CD1c-positive myeloid dendritic cell (primary cell): ENCODE measurements around the gene SDE2.
"Not testable (repeated sequence)": the region's sequence is repeated elsewhere in the genome, so short reads cannot be mapped to it uniquely, and the experiment has no call there.

Experiments
- DNase-seq: peaks from one replicate; pipeline ENCODE4 v3.0.0-alpha.2; 2016; ENCODE audit errors: extremely low spot score

Gene SDE2

DNA sequence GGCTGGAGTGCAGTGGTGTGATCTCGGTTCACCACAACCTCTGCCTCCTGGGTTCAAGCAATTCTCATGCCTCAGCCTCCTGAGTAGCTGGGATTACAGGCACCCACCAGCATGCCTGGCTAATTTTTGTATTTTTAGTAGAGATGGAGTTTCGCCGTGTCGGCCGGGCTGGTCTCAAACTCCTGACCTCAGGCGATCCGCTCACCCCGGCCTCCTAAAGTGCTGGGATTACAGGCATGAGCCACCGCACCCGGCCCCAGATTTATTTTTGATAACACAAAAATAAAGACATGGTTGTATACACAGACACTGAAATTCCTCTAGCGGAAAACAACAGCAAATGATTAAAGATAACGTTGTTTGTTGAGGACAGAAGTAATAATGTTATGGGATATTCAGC, 24.0 kb downstream of the SDE2 start:
- DNase-seq, result not testable (repeated sequence)

DNA sequence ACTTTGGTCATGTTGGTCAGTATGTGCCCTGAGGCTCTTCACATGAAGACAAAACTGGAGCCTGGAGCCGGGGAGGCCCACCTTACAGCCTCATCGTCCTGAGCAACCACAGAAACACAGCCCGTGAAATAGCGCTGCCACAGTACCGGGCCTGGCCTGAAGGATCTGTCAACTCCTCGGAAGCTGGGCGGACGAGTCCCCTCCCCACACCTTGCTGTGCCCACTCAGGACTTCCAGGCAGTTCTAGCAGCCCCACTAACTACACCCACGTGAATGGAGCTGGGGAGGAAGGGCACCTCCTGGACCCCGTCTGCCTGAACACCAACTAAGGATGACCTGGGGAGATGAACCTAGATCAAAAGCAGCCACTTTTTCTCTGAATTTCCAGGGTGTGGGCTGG, 24.7 kb downstream of the SDE2 start:
- DNase-seq, result no peak

DNA sequence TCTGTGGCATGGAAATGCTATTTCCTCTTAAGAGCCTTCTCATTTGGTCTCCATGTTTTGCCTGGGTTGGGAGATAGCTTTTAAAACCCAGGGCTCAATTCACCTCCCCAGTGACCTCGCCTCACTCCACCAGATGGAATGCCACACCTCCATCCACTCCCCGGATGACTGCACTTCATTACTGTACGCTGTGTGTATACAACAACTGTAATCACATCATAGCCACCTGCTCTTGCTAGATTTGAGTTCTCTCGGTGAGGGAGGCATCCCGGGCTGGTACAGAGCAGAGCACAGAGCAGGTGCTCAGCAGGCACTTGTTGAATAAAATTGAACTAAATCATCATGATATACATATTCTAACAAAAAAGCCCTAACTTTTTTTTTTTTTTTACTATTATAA, 26.0 kb downstream of the SDE2 start:
- DNase-seq, result no peak

DNA sequence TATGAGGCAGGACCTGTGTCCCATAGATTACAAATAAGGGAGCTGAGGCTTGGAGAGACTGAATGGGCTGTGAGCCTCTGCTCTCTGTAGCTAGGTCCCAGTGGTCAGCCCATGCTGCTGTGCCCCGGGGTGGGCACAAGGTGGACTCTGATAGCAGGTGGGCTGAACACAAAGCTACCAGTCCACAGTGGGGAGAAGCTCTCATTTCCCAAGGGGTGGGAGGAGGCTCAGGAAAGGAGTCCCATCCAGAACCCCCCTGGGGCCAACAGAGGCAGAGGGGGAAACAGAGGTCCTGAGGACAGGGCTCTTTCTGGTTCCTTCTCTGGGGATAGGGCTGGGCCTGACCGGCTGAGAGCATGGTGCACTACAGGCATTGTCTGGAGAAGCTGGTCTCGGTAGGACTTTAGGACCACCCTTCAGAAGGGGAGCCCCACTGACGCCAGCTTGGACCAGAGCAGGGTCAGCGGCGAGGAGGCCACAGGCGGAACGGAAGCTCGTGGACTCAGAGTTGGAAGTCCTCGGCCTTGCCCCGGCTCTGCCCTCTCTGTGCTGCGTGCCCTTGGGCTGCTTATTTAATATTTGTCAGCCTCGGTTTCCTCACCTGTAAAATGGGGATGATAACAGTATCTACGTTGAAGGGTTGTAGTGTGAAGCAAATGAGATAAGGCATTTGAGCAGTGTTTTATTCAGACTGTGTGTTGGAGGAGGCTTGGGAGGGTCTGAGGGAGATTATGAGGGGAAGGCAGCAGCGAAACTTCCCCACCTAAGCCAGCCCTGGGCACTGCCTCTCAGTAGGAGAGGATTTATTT, 26.6 kb downstream of the SDE2 start:
- DNase-seq, result no peak

DNA sequence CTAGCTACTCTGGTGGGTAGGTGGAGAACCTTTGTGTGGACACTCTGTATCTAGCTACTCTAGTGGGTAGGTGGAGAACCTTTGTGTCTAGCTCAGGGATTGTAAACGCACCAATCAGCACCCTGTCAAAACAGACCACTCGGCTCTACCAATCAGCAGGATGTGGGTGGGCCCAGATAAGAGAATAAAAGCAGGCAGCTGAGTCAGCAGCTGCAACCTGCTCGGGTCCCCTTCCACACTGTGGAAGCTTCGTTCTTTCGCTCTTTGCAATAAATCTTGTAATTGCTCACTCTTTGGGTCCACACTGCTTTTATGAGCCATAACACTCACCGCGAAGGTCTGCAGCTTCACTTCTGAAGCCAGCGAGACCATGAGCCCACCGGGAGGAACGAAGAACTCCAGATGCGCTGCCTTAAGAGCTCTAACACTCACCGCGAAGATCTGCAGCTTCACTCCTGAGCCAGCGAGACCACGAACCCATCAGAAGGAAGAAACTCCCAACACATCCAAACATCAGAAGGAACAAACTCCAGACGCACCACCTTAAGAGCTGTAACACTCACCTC, 28.5 kb downstream of the SDE2 start:
- not testable (repeated sequence) for DNase-seq

DNA sequence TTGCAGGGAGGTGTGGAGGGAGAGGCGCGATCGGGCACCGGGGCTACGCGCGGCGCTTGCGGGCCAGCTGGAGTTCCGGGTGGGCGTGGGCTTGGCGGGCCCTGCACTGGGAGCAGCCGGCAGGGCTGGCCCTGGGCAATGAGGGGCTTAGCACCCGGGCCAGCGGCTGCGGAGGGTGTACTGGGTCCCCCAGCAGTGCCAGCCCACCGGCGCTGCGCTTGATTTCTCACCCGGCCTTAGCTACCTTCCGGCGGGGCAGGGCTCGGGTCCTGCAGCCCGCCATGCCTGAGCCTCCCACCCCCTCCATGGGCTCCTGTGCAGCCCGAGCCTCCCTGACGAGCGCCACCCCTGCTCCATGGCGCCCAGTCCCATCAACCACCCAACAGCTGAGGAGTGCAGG, 29.4 kb downstream of the SDE2 start:
- not testable (repeated sequence) for DNase-seq

DNA sequence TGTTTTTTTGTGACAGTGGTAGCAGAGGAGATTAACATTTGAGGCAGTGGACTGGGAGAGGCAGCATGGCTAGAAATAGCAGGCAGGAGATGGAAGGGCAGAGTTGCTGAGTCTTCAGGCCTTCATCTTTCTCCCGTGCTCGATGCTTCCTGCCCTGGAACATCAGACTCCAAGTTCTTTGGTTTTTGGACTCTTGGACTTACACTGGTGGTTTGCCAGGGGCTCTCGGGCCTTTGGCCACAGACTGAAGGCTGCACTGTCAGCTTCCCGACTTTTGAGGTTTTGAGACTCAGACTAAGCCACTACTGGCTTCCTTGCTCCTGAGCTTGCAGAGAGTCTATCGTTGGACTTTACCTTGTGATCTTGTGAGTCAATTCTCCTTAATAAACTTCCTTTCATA, 33.9 kb downstream of the SDE2 start:
- DNase-seq, result no peak

DNA sequence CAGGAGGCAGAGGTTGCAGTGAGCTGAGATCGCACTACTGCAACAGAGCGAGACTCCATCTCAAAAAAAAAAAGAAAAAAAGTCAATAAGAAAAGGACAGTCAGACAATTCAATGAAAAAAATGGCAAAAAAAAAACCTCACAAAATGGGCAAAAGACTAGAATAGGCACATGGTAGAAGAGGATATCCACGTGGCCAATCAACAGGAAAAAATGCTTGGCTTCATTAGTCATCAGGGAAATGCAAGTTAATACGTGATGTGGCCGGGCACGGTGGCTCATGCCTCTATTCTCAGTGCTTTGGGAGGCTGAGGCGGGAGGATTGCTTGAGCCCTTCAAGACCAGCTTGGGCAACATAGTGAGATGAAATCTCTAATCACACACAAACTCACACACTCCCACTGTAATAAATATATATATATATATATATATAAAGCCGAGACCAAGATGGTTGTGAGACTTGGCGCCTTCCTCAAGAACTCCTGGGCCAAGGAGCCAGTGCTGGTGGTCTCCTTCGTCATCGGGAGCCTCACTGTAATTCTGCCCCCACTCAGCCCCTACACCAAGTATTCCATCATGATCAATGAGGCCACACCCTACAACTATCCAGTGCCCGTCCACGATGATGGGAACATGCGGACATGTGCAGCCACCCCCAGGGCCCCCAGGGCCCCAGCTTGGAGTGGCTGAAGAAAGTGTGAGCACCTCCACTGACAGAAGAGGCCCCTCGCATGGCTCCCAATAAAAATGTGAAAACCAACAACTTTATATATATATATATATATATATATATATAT, 35.2 kb downstream of the SDE2 start:
- DNase-seq, result no peak

DNA sequence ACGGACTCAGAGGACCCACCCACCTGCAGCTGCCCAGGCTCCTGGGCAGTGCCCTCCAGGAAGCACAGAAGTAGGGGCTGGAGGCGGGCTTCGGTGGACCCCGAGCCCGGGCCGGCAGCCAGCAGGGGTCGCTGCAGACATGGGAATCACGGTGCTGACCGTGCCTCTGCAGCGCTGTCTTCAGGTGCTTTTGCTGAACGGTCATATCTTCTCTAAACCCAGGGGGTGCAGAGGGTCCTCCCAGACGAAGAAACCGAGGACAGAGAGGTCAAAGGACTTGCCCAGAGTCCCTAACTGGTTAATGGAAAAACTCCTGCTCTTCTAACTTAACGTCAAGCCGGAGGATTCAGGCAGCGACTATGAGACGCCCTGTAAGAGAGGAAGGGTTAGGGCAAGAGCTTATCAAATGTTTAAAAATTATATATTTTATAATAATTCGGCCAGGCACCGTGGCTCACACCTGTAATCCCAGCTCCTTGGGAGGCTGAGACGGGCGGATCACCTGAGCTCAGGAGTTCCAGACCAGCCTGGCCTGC, 36.6 kb downstream of the SDE2 start:
- DNase-seq, result peak; percentile 52

DNA sequence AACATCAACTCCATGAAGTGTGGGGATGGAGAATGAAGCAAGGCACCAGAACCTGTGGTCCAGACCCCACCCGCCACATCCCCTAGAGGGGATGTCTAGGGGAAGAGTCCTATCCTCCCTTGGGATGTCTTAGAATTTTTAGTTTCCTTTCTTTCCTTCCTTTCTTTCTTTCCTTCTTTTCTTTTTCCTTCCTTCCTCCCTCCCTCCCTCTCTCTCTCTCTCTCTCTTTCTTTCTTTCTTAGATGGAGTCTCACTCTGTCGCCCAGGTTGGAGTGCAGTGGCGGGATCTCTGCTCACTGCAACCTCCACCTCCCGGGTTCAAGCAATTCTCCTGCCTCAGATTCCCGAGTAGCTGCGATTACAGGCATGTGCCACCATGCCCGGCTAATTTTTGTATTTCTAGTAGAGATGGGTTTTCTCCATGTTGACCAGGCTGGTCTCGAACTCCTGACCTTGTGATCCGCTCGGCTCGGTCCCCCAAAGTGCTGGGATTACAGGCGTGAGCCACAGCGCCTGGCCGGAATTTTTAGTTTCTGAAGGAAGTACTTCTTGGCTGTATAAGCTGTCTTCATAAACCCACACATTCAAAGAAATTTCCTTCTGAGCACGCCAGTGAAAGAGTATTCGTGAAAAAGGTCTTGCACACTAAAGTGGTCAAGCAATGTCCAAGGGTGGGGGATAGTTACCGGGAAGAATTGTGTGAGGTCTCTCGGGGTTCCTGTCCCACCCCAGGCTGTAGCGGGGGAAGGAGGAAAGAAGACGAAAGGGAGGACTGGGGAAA, 37.3 kb downstream of the SDE2 start:
- no peak for DNase-seq

DNA sequence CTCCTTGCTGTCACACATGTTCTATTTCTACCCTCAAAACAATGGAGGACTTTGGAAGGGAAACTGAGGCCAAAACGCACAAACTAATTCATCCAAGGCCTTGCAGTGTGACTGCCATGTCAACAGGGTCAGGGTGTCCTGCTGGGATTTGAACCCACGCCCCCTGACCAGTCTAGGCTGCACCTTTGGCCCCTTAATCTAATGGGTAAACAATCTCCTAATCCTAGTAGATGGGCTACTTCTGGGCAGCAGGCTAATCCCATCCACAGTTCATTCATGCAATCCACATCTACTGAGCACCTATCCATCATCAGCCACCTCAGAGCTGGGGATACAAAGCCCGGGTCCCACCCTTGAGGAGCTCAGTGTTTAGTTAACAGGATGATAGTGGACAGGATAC, 41.1 kb downstream of the SDE2 start:
- no peak for DNase-seq

DNA sequence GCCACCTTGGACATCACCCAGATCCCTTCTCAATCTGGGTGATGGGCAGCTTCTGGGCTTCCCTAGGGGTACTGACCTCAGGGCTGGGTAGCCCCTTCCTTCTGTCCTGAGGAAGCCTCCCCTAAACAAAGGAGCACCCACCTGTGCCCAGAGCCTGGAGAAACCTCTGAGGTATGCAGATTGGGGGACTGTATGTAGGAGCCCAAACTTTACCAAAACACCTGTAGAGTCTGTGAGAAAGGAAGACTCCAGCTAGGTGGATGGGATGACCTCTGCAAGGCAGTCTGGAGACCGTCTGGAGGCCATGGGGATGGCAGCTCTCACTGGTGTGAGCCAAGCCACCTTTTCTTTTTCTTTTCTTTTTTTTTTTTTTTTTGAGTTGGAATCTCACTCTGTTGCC, 44.4 kb downstream of the SDE2 start:
- no peak for DNase-seq

DNA sequence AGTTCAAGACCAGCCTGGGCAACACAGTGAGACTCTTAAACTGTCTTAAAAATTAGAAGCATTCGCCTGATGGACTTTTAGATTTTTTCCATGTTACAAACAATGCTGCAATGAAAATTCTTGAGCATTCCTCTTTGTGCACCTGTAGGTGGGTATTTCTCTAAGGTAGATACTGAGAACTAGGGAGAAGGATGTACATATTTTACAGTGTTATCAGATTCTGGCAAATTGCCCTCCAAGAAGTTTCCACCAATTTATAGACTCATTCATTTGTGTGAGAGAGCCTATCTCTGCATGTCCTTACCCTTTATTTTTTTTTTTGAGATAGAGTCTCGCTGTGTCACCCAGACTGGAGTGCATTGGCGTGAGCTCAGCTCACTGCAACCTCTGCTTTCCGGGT, 45.8 kb downstream of the SDE2 start:
- no peak for DNase-seq

DNA sequence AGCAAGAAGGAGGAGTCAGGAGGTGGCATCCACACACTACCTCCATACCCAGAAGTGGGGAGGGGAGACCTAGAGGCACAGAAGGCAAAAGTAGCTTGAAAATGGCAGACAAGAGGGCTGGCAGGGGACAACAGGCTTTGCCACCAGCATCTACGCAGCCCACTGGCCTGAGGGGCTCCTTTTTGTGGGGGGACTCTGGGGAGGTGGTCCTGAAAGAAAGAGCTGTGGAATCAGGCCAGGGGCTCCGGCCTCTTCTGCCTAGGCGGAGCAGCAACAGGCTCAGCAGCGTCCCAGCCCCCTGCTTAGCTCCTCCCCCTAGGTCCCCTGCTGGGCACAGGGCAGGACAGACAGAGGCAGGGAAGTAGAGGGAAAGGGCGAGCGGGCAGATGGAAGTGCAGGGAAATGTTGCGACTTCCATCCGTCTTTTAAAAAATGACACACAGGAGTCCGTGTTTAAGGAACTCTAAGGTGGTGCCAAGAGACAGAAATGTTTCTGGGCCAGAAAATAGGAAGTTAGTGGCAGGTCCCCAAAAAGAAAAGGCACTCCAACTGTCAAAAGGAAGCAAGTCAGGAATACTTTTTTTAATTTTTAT, 48.1 kb downstream of the SDE2 start:
- DNase-seq, result peak; percentile 36

DNA sequence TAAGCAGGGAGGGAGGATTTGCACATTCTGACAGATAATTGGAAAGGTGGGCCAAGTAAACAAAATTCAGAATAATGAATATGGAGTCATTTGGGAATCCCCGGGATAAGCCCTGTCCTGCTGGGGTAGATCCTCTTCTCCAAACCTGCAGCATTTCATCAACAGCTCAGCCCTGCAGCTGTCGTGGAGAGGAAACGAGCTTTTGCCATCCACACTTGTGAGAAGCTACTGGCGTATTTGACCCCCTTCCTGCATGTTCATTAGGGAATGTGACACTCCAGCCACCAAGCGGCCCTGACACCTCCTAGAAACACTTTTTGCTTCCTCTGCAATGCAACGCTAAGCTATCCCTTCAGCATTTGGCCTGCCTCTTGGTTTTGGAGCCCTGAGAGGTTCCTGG, 50.1 kb downstream of the SDE2 start:
- no peak for DNase-seq

DNA sequence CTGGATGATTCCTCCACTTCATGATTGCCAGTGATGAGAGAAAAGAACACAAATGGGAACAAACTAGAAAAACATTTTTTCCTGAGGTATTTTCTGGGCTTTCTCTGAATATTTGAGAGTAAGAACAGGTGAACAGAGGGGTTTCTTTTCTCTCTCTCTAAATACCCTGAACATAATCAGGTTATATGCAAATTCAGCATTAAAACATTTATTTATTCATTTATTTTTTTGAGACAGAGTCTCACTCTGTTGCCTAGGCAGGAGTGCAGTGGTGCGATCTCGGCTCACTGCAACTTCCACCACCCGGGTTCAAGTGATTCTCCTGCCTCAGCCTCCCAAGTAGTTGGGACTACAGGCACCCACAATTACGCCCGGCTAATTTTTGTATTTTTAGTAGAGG, 52.3 kb downstream of the SDE2 start:
- no peak for DNase-seq

DNA sequence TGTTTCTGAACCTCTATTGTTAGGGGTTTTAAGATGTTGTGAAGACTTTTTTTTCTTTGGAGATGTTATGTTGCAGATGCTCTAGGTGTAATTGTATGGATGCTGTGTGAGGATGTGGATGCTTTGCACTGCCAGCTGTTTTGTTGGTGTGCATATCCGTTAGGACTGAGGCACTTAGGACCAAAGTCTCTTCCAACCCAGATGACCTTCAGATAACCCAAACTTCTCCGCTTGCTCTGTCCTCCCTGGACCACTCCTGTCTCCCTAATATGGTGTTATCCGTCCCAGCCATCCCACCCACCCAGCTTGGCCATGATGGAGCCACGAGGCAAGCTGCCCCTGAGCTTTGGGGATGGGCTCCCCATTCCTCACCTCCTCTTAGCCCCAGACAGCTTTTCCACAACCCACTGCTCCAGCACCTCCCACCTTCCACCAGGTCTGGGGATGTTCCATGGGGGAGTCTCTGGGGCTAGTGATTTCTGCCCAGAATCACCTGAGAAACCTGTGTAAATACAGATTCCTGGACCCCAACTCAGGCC, 53.0 kb downstream of the SDE2 start:
- DNase-seq, result no peak

DNA sequence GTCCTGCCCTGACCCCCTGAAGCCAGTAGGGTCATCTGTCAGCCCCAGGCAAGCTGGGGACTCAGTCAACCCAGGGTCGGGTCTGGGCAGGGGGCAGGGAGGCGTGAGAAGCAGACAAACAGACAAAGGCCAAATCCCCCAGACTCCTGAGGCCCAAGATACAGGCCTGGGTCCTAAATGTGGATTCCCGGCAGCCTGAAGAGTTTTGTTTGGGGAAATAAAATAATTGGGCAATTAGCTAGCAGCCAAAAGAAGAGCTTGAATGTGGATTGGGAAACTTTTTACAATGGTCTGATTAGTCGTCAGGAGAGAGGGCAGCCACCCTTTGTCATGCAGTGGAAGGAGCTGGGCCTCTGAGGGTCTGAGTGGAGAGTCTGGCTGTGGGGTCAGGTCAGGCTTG, 53.6 kb downstream of the SDE2 start:
- DNase-seq, result no peak

DNA sequence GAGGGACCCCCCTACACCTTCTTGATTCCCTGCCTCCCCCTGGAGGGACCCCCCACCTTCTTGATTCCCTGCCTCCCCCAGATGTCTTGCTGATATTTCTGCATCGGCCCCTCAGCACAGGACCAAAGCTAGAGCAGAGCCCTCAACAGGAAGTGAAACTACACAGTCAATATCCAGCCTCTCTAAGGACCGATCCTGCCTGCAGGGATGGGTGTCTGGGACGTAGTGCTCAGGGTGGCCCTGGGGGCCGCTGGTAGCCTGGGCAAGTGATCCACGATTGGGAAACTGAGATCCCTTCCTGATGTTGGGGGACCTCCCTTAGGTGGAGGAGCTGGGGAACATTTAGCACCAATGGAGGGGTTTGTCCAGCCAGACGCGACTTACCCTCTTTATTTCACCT, 54.2 kb downstream of the SDE2 start:
- DNase-seq, result peak; percentile 63

DNA sequence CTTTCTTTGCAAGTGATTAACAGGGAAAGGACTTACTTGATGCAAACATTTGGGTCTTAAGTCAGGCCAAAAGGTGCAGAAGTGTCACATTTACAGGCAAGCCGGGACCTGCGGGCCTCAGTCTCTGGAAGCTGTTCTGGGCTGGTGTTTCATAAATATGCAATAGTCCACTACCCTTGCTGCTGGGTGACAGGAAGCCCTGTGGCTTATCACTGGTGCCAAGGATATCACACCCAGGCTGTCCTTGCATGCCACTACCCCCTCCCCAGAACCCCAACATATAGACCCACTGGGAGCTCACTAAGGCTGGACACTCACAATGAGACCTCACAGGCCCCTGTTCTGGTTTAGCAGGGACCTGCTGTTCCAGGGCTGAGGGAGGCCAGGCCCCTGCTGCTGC, 54.8 kb downstream of the SDE2 start:
- no peak for DNase-seq

DNA sequence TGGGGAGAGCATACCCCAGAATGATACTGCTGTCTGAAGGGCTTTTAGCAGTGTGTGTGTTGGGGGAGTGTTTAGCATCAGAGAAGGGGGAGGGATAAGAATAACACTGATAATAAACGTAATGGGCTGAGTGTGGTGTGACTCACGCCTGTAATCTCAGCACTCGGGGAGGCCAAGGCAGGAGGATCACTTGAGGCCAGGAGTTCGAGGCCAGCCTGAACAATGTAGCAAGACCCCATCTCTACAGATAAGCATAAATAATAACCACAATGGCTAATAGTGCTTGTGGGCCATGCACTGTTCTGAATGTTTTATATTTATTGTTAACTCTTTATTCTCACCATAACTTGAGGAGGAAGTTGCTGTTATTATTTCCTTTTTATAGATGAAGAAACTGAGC, 55.6 kb downstream of the SDE2 start:
- DNase-seq, result no peak
